GM18858 (cell line): ENCODE results near the gene SPATA2L.

Experiments used
- ATAC-seq: cut with Tn5 transposase; IDR thresholded peaks from one replicate; pipeline ENCODE4 v1.9.1; 2021; ENCODE audit not compliant: unreplicated experiment

Gene SPATA2L

GRCh38 chr16:89660146-89660545, 41.4 kb downstream of the SPATA2L start:
- no peak for ATAC-seq

- ATAC-seq, result no peak
Measured at GRCh38 chr16:89658221-89658879, 43.2 kb downstream of the SPATA2L start.

DNA sequence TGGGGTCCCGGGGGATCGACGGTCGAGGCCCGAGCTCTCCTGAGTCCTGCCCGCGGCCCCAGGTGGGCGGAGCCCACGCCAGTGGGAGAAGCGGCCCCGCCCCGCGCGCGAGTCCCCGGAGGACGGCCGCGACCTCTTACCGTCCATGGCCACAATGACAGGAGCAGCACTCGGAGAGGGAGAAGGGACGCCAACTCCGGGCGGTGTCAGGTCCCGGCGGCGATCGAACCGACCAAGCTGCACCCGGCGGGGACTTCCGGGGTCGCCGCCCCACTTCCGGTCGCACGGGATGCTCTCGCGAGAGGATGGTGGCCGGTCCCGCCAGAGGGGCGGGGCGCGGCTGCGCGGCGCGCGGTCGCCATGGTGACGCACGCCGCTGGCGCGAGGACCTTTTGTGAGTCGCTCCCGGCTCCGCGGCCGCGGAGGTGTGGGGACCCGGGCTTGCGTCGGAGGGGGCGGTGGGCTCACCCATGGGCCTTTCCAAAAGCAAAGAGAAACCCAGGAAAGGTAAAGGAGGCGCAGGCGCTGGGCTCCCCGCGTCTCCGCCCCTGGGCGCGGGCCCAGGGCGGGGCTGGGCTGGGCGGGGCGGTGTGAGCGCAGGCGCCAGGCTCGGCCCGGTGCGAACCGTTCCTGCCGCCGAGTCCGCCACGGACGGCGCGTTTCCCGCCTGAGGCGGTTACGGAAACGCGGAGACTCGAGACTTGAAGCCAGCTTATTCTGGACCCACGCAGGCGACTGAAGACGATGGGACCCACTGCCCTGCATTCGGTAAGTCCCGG, 43.9 kb downstream of the SPATA2L start, which contains the start of the genes CHMP1A and SPATA33:
Gene CHMP1A, minus strand, starts transcription at position 267 of the 779 bp plus-strand sequence. Its CDS starts 120 bp downstream, at position 147.
Gene SPATA33, plus strand, starts transcription at position 395 of the 779 bp plus-strand sequence. Its CDS starts 76 bp downstream, at position 471.
- ATAC-seq, result peak; percentile 80

DNA sequence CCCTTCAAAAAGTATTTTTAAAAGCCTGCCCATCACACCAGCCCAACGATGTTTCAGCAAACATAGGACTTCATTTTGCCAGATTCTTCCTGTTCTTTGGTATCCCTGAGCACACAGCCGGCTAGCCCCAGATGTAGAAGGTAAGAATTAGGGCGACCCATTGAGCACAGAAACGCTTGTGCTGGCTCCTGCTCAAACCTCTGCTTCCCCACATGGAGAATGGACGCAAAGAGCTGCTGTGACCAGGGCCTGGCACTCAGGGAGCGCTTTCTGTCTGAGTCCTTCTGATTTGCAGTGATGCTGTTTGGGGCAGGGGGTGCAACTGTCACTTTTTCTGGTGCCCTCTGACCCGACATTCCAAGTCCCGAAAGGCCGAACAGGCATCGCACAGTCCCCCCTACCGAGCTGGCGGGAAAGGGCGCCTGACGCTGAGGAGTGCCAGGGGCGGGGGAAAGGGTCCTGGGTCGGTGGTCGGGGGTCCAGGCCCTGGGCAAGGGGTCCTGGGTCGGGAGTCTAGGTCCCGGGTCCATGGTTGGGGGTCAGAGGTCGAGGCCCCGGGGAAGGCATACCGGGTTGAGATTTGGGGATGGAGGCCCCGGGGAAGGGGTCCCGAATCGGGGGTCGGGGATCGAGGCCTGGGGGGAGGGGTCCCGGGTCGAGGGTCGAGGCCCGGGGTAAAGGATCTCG, 44.9 kb downstream of the SPATA2L start:
- ATAC-seq, result no peak

- no peak for ATAC-seq
Measured at GRCh38 chr16:89655062-89655643, 46.4 kb downstream of the SPATA2L start.

DNA sequence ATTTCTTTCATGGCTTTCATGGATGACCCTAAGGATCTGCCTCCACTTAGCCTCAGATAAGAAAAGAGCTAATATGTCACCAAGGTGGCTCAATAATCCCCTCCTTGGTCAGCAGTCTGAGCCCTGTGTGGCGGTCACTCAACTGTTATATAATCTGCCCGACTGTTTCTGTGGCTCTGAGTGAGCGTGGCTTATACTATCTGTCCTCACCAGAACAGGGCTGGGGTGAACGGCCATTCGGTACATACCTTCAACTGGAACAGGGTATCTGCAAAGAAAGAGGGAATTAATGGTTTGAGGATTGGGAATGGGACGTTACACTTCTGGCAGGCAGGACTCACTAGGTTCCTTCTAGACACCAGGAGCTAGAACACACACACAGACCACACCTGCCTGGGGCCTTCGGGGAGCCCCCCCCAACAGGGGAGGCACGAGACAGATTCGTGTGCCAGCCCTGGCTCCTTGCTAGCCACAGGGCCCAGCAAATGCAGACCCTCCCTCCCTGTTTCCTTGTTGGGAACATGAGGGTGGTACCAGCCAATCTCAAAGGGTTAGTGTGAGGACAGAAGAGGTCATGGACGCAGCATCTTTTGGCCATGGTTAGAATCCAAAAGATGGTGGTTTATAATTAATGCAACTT, 47.7 kb downstream of the SPATA2L start:
- ATAC-seq, result no peak

- no peak for ATAC-seq
Measured at GRCh38 chr16:89651584-89651983, 49.9 kb downstream of the SPATA2L start.

- ATAC-seq, result no peak
Measured at GRCh38 chr16:89646906-89647305, 54.6 kb downstream of the SPATA2L start.
